ENCODE results near the gene NPR2. TPM values are rescaled to one million over a fixed set of nuclear protein-coding genes. Genes with fewer than 3 reads are reported as not detected.

The NPR2 gene
- total and polyA plus RNA-seq, 9 donors, result 5.5 to 54.4 (median 18.0) TPM

- H3K4me3 ChIP-seq, result no peak overlapping the region
- H3K27me3 ChIP-seq, result no peaks in the 10 kb centered on the region
- no peaks in the 10 kb centered on the region for H3K4me1 ChIP-seq (ENCODE audit: insufficient read depth)
- peak in 1 of 5 donors; percentile 7 for DNase-seq
- H3K9me3 ChIP-seq, result no peaks in the 10 kb centered on the region
- H3K27ac ChIP-seq, result no peak overlapping the region
- intact Hi-C loops (cut with DNase I), result no loop called here
- no peak for TF ChIP-seq CTCF (IDR thresholded peaks at IDR 0.05)
- no peak for TF ChIP-seq EP300 (IDR thresholded peaks at IDR 0.05)
- TF ChIP-seq POLR2A (IDR thresholded peaks at IDR 0.05), result no peak
- 87 to 93% (median 90%) methylated on average over 2 of the region's 2 CpGs for whole genome bisulfite sequencing, 3 donors
- no peaks in the 10 kb centered on the region for H3K36me3 ChIP-seq
Observed at GRCh38 chr9:35852267-35852815, 61.0 kb downstream of the NPR2 start.

- Histone ChIP-seq H3K27me3 (no peaks in the 10 kb centered on the region), H3K9me3 (no peaks in the 10 kb centered on the region), H3K27ac (no peak overlapping the region), H3K4me1 (ENCODE audit: insufficient read depth) (no peaks in the 10 kb centered on the region), H3K36me3 (no peaks in the 10 kb centered on the region), H3K4me3 (no peak overlapping the region)
- TF ChIP-seq POLR2A (IDR thresholded peaks at IDR 0.05) (no peak), EP300 (IDR thresholded peaks at IDR 0.05) (no peak), CTCF (IDR thresholded peaks at IDR 0.05) (no peak)
- 85 to 92% (median 89%) methylated on average over 25 of the region's 25 CpGs for WGBS, 3 donors
- peak in 1 of 5 donors; percentile 32 for DNase-seq
- intact Hi-C loops (cut with DNase I), result no loop called here
Observed at GRCh38 chr9:35852876-35853865, 61.8 kb downstream of the NPR2 start.

GRCh38 chr9:35854091-35854762 lies 62.8 kb downstream of the NPR2 start:
- no peaks in the 10 kb centered on the region for H3K36me3 ChIP-seq
- TF ChIP-seq EP300 (IDR thresholded peaks at IDR 0.05), result no peak
- TF ChIP-seq CTCF (IDR thresholded peaks at IDR 0.05), result no peak
- TF ChIP-seq POLR2A (IDR thresholded peaks at IDR 0.05), result no peak
- no peak overlapping the region for H3K27ac ChIP-seq
- no peak overlapping the region for H3K4me3 ChIP-seq
- no peaks in the 10 kb centered on the region for H3K27me3 ChIP-seq
- intact Hi-C loops (cut with DNase I), result no loop called here
- WGBS, 3 donors, result 79 to 87% (median 85%) methylated on average over 7 of the region's 7 CpGs
- DNase-seq, result peak in 1 of 5 donors; percentile 4
- H3K9me3 ChIP-seq, result no peaks in the 10 kb centered on the region
- H3K4me1 ChIP-seq (ENCODE audit: insufficient read depth), result no peaks in the 10 kb centered on the region

- Histone ChIP-seq H3K27ac (no peak overlapping the region), H3K4me1 (ENCODE audit: insufficient read depth) (no peaks in the 10 kb centered on the region), H3K4me3 (no peak overlapping the region), H3K27me3 (no peaks in the 10 kb centered on the region), H3K36me3 (no peaks in the 10 kb centered on the region), H3K9me3 (no peaks in the 10 kb centered on the region)
- DNase-seq, result peak in 1 of 5 donors; percentile 7
- intact Hi-C loops (cut with DNase I), result no loop called here
- 75 to 79% (median 78%) methylated on average over 3 of the region's 3 CpGs for WGBS, 3 donors
- TF ChIP-seq EP300 (IDR thresholded peaks at IDR 0.05), result no peak
- TF ChIP-seq CTCF (IDR thresholded peaks at IDR 0.05), result no peak
- no peak for TF ChIP-seq POLR2A (IDR thresholded peaks at IDR 0.05)
Observed at GRCh38 chr9:35856206-35856605, 64.8 kb downstream of the NPR2 start.
